Hindlimb muscle (tissue), 1 donor: ENCODE measurements around the gene CEMIP2. TPM values are rescaled to one million over a fixed set of nuclear protein-coding genes. Genes with fewer than 3 reads are reported as not detected.
A peak's percentile ranks its signal among the peaks of the same experiment; 100 is the strongest.

Experiments used
- DNase-seq: peaks from one replicate; pipeline ENCODE4 v3.0.0-alpha.2; 2013
- polyA plus RNA-seq: library from polyadenylated mRNA; unstranded; fragments of 120-200 nt; gene quantifications from one replicate; pipeline ENCODE4 v1.2.1, GENCODE V29; 2013; ENCODE audit not compliant: insufficient read length

Gene CEMIP2
- polyA plus RNA-seq, 1 donor = 26.5 TPM

GRCh38 chr9:71746023-71746757, 22.1 kb downstream of the CEMIP2 start:
- no peak for DNase-seq

- DNase-seq = no peak
These were observed 23.4 kb downstream of the CEMIP2 start for GRCh38 chr9:71744754-71745521.

GRCh38 chr9:71743882-71744281, 24.4 kb downstream of the CEMIP2 start:
- DNase-seq = no peak

GRCh38 chr9:71743217-71743705, 25.1 kb downstream of the CEMIP2 start:
- DNase-seq = no peak

DNA sequence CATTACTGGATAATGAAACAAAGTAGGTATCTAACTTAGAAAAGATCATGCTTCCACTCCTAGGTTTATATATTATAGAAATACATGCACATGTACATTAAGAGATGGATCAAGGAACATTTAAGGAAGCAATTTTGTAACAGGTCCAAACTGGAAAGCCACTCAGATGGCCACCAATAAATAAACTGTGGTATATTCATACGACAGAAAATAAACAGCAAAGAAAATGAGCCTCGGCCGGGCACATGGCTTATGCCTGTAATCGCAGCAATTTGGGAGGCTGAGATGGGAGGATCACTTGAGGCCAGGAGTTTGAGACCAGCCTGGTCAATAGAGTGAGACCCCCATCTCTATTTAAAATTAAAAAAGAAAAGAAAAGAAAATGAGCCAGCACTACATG, 25.6 kb downstream of the CEMIP2 start:
- DNase-seq = no peak

- no peak for DNase-seq
These were observed 26.2 kb downstream of the CEMIP2 start for GRCh38 chr9:71741926-71742648.

DNA sequence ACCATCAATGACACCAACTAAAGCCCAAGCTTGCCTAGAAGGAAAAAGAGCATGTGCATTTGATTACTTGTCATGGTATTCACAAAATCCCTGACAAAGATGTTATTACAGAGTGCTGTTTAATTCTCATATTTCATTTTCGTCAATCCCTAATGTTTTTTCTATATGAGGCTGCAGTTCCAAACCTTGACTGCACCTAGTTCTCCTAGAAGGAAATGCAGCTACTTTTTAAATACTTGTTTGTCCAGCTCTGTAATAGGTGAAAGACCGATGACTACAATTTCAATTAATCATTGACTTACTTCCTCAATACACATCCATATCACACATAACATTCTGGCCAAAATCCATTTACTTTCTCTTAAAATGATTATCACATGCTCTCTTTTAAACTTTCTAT, 28.1 kb downstream of the CEMIP2 start:
- no peak for DNase-seq

GRCh38 chr9:71737455-71737854, 30.9 kb downstream of the CEMIP2 start:
- no peak for DNase-seq

- DNase-seq = no peak
These were observed 32.1 kb downstream of the CEMIP2 start for GRCh38 chr9:71736236-71736635.

GRCh38 chr9:71734950-71735349, 33.4 kb downstream of the CEMIP2 start:
- DNase-seq = no peak

DNA sequence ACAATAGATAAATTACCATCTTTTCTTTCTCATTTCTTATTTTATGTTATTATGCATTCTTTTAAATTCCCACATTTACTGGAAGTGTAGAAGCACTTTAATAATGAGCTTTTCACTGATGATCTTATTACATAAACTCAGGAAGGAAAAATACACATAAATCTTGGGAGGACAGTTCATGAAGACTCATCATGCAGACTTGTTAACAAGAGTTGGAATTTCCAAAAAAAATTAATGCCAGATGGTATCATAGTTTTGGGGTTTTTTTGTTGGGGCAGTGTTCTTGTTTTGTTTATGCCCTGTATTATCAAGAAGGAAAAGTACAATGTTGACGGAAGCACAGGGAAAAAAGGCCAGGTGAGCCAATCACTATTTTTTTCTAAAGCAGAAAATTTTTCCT, 35.1 kb downstream of the CEMIP2 start:
- no peak for DNase-seq

DNA sequence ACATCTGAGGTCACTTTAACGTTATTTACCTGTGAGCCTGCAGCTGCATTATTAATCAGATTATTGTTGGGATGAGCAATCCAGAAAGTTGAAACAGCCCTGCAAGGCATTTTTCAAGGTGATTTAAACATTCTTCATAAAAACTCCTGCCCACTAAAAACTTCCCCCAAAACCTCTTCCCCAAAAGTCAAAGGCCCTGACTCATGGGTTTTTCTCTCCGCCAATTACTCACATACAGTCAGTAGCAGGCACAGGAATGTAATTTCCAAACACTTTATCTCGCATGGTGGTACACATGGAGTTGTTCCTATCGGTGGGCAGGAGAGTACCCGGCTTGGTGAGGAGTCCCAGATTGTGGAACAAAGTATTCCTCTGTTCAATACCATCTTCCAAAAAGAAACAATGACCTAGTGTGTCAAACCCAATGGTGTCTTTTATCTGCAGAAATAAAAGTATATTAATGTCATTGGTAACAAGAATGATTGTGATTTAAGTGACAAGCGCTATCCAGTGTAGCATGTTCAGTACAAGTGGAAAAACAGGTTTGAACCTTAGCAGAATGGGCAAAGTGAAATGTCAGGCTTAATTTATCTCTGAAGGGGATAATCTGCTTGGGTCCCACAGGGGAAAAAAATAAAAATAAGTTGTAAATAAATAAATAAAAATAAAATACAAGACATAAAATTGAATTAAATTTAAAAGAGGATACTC, 38.3 kb downstream of the CEMIP2 start:
- no peak for DNase-seq

DNA sequence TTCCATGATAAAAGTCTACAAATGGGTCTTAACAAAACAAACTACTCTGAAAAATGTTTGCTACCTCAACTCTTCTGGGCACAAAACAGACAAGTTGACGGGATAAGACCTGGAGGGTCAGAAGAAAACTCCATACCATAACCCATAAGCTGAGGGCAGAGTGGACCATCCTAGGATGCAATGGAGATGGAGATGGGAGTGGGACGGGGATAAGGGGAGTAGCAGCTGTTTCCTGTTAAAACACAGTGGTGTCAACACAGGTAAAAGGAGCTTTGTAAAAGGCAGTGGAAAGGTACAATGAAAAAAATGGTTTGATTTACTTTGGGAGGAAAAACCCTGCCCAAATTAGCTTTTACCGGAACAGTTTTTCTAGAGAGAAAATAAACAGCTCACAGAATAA, 41.6 kb downstream of the CEMIP2 start:
- DNase-seq = no peak

DNA sequence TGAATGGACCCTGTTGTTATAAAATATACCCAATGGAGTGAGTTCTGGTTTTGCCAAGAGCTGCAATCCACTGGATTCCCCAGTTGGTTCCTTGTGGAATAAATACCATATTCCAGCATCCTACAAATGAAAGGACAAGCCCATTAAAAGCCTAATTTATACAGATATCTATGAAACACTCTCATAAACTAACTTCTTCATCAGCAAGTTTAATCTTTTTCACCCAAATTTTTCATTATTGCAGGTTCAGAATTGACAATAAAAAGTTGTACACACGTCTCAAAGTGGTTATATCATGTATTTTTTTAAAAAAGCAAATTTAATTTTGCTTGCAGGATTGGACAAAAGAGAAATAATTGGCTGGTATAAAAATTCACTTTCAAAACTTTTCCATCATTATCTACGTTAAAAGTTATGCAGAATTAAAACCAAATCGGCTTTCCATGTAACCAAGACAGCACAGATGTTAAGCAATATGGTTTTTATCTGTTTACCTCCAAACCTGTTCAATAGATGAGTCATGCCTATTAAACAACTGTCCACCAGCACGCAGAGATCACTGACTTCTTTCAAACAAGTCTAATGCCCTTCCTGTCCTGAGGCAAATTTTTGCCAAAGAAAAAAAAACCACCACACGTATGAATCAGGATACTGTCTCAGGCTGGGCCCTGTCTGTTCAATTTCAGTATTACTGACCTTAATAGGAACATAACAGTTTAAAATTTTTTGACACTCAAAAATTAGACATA, 42.5 kb downstream of the CEMIP2 start:
- no peak for DNase-seq

GRCh38 chr9:71721855-71722254, 46.5 kb downstream of the CEMIP2 start:
- DNase-seq = no peak

GRCh38 chr9:71719562-71719961, 48.8 kb downstream of the CEMIP2 start:
- peak; percentile 15 for DNase-seq

- no peak for DNase-seq
These were observed 49.2 kb downstream of the CEMIP2 start for GRCh38 chr9:71719088-71719487.

- no peak for DNase-seq
These were observed 52.0 kb downstream of the CEMIP2 start for GRCh38 chr9:71716138-71716909.

DNA sequence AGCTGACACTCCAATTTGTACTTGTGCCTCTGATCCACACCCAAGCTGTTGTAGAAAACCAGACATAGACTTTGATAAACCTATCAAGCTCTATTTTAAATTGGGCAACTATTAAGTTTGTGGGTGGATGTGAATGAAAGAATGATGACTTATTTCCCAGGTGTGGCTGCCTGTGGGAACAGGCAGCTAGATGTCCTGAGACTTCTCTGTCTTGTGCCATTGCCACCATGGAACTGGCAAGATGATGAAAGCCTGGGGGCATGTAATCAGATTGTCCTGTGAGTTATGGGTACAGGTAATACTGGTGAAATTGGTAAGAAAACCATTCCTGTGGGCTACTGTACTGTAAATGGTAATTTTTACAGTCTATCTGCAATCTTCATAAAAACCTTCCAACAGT, 57.5 kb downstream of the CEMIP2 start:
- DNase-seq = no peak

- no peak for DNase-seq
These were observed 58.1 kb downstream of the CEMIP2 start for GRCh38 chr9:71710201-71710600.

- DNase-seq = no peak
These were observed 58.9 kb downstream of the CEMIP2 start for GRCh38 chr9:71709384-71709783.
